Measurements from ENCODE around the gene SSBP3.
"Not testable (repeated sequence)": the region's sequence is repeated elsewhere in the genome, so short reads cannot be mapped to it uniquely, and the experiment has no call there.

The SSBP3 gene

DNA sequence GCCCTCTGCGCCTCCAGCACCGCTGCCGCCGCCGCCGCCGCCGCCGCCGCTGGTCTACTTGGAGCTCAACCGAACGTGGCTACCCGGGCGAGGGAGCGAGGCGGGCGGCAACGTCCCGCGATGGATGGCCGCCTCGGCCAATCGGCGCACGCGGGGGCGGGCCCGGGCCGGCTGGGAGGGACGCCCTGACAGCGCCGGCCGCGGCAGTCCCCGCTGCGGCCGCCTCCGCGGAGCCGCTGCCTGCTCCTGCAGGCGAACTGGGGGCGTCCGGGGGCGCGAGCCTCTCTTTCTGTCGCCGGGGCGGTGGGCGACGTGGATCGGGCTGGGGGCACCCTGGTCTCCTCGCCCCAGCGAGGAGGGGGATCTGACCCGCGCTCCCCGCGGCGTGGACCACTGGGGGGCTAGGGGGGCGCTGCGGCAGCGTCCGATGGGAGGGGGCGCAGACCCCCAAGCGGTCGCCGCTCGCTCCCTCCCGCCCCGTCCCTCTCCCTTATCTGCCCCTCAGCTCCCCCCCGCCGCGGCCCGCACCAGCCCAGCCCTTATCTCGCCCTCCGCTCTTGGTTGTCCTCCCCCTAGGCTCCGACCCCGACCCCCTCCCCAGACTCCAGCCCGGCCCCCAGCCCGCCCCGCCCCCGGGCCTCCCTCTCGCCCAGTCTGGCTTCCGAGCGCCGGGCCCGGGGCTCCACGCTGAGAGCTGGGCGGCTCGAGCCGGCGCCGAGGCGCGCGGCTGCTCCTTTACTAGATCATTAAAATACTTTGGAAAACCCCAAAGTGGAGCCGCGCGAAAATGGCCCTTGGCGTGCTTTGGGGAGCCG lies at the start of gene SSBP3:
Gene SSBP3 (minus strand): TSS at position 56 of the 815 bp plus-strand sequence.
- peak; percentile 89 for DNase-seq

DNA sequence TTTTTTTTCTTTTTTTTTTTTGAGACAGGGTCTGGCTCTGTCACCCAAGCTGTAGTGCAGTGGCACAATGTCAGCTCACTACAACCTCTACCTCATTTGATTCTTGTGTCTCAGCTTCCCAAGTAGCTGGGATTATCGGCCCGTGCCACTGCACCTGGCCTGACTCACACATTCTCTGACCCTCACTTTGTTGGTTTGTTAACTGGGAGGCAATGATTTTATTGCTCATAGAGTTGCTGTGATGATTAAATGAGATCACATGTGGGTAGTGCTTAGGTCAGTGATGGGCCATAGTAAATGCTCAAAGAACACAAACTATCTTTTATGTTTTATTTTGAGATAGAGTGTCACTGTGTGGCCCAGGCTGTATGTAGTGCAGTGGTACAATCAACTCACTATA lies 47.3 kb upstream of the SSBP3 start:
- no peak for DNase-seq

DNA sequence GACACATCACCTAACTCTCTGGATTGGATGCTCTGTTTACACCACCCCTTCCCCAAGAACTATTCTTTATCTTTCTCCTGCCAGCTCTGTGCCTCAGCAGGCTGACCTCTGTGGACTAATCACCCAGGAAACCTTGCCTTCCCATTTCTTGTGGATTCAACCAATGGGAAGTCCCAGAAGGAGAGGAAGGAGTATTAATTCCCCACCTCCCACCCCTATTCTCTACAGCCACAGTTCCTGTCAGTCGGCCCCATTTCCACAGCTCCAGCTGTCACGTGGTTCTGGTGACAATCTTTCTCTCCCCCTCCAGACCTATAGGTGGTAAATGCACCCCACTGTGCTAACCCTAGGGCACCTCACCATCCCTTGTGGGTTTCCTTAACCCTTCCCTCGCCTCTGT lies 46.8 kb upstream of the SSBP3 start:
- DNase-seq: no peak

DNA sequence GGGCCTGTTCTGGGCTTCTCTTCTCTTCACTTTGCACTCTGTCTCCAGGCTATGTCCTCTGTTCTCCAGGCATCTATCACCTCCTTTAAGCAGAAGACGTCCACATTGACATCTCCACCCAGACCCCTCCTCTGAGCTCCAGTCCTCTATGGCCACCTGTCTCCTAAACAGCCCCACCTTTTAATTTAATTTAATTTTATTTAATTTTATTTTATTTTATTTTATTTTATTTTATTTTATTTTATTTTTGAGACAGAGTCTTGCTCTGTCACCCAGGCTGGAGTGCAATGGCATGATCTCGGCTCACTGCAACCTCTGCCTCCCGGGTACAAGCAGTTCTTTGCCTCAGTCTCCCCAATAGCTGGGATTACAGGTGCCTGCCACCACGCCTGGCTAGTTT lies 43.2 kb upstream of the SSBP3 start:
- DNase-seq: not testable (repeated sequence)

DNA sequence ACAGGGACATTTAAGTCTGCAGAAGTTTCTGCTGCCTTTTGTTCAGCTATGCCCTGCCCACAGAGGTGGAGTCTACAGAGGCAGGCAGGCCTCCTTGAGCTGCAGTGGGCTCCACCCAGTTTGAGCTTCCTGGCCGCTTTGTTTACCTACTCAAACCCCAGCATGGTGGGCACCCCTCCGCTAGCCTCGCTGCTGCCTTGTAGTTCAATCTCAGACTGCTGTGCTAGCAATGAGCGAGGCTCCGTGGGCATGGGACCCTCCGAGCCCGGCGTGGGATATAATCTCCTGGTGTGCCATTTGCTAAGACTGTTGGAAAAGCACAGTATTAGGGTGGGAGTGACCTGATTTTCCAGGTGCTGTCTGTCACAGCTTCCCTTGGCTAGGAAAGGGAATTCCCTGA lies 42.6 kb upstream of the SSBP3 start:
- DNase-seq: not testable (repeated sequence)

DNA sequence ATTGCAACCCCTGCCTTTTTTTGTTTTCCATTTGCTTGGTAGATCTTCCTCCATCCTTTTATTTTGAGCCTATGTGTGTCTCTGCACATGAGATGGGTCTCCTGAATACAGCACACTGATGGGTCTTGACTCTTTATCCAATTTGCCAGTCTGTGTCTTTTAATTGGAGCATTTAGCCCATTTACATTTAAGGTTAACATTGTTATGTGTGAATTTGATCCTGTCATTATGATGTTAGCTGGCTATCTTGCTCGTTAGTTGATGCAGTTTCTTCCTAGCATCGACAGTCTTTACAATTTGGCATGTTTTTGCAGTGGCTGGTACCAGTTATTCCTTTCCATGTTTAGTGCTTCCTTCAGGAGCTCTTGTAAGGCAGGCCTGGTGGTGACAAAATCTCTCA lies 40.9 kb upstream of the SSBP3 start:
- not testable (repeated sequence) for DNase-seq

DNA sequence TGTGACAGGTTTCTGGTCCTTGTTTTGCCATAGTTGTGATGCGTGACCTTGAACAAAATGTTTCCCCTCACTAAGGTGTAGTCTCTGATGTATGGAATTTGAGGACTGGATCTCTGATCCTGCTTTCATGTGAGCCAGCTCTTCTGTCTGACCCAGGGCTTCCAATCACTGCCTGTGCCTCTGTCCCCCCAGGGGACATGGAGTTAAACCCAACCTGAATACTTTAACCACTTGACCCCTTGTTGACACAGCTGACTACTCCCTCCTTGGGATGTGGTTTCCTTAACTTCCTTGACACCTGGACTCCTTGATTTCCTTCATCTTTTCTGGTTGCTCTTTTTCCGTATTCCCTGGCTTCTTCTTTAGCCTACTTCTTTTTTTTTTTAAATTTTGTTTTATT lies 36.0 kb upstream of the SSBP3 start:
- DNase-seq: no peak

DNA sequence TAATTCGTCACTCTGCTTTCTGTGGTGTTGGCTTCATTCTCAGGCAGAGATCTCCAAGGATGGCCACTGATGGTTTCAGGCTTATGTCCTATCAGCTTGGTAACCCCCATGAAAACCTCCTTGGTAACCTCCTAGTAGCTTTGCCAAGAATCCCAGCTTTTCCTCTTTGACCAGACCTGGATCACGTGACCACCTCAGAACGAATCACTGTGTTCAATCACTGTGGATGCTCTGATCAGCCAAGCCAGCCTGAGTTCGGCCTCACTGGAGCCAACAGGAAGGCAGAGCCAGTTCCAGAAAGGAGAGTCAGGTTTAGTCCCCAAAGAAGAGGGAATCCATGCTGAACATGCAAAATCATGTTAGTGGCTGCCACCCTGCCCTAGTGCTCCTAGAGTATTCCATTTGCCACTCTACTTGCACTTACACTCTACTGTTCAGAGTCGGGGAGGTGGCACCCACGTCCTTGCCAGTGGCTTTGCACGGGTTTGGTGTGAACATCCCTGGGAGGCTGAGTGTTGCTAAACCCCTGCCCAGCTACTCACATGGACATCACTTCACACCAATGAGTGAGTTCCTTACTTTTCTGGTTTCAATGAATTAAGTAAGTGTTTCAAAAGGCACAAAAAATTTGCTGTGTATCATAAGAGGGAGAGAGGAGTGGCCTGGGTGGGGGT lies 33.5 kb upstream of the SSBP3 start:
- DNase-seq: no peak

DNA sequence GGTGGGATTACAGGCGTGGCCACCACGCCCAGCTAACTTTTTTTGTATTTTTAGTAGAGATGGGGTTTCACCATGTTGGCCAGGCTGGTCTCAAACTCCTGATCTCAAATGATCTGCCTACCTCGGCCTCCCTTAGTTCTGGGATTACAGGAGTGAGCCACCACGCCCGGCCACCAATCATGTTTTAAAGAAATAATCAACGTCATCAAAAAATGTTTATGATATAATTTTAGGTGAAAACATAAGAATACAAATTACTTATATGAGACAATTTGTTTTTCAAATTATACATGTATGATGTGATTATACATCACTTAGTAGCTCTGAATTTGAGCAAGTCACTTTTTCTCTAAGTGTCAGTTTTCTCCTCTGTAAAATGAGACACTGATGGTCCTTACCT lies 31.6 kb upstream of the SSBP3 start:
- no peak for DNase-seq

DNA sequence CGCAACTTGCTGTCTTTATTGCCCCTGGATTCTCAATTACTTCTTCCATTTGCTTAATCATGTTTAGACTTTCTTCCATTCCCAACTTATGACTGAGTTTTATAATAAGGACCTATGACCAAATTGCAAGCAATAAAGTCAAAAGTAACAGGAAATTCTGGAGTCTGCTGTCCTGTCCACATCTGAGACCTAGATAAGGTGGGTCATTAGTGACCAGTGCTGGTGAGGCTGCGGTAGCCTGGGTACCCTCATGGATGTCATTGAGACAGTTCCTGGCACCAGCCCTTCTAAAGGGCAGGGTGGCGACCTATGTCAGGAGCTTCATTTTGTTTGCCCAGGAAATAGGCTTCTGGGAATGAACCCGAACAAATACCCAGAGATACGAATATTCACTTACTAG lies 30.6 kb upstream of the SSBP3 start:
- no peak for DNase-seq

DNA sequence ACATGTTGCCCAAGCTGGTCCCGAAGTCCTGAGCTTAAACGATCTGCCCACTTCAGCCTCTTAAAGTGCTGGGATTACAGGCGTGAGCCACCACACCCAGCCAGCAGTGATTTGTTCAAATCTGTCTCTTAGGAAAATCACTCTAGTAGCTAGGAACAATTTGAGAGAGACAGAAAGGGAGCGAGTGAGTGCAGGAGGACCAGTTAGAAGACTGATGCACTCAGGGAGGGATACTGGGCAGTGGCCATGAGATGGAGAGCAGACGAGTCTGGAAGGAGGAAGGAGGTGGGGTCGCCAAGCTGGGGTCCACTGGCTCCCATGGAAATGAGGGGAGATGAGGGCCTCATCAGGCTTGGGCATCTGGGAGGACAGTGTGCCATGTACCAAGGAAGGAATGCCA lies 23.6 kb upstream of the SSBP3 start:
- no peak for DNase-seq

DNA sequence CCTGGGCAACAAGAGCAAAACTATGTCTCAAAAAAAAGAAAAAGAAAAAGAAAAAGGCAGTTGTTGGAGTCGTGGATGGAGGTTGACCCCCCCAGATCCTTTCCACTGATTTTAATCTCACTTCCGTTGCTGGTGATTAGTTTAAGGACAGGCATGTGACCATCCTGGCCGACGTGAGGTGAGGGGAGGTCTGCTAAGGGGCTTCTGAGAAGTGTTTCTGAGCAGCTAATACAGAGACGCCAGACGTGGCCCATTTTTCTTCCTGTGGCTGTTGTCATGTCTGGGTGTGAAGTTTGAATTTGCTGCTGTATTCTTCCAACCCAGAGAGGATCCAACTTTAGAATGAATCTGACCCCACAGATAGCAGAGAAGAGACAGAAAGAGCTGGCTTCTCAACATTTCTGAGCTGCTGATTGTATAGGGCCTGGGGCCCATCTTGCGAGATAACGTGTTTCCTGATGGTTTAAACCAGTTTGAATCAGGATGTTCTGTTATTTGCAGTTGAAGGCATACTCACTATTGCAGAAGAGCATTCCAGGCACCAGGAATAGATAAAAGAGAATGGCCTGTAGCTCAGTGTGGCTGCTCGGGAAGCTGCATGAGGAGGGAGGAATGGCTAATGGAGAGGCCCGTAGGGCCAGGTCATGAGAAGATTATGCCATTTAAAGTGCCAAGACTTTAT lies 22.8 kb upstream of the SSBP3 start:
- DNase-seq: no peak

DNA sequence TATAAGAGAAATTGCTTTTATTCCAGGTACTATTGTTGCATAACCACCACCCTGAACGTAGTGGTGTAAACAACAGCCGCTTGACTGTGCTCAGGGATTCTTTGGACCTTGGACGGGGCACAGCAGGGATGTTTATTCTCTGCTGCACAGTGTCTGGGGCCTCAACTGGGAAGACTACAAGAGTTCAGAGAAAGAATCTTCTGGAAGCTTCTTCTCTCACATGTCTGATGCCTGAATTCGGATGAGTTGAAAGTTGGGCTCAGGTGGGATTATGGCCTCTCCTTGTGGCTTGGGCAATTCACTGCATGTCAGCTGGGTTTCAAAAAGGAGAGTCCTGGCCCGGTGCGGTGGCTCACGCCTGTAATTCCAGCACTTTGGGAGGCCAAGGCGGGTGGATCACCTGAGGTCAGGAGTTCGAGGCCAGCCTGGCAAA lies 19.0 kb upstream of the SSBP3 start:
- no peak for DNase-seq

DNA sequence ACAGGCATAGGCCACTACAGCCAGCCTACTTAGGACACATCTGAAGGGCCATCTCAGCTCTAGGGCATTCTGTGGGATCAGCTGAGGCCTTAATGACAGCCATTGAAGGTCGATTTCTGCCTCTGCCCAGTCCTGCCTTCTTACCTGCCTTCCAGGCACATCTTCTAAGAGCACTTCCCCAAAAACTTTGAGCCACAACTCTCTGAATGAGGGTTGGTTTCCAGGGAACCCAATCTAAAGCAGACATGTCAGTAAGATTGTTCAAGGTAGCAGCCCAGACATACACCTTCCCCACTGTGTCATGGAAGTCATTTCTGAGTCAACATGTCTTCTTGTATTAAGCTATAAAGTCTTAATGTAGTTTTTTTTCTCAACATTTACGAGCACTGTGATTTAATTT lies 18.2 kb upstream of the SSBP3 start:
- DNase-seq: no peak

DNA sequence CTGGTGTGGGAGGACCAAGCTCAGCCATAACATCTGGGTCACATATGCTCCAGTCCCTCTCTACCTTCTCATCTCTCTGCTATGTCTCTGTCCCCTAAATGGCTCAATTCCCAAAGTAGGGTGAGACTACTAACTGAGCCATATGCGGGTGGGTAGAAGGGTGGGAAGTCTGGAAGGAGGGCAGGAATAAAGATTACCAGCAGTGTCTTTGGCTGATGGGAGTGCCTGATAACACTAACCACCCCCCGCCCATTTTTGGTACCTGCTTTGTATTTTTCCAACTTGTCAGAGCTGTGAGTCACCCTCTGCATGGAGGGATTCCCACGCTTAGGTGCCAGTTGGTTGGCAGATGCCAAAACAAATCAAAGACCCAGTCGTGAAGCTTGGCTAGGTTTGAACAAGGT lies 14.9 kb upstream of the SSBP3 start:
- DNase-seq: no peak

DNA sequence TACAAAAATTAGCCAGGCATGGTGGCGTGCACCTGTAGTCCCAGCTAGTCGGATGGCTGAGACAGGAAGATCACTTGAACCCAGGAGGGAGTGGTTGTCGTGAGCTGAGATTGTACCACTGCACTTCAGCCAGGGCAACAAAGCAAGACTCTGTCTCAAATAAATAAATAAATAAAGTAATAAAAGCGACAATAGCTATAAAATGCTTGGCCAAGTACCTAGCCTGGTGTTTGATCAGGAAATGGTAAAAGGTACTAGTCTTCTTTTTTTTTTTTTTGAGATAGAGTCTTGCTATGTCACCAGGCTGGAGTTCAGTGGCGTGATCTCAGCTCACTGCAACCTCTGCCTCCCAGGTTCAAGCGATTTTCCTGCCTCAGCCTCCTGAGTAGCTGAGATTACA lies 12.4 kb upstream of the SSBP3 start:
- DNase-seq: not testable (repeated sequence)

DNA sequence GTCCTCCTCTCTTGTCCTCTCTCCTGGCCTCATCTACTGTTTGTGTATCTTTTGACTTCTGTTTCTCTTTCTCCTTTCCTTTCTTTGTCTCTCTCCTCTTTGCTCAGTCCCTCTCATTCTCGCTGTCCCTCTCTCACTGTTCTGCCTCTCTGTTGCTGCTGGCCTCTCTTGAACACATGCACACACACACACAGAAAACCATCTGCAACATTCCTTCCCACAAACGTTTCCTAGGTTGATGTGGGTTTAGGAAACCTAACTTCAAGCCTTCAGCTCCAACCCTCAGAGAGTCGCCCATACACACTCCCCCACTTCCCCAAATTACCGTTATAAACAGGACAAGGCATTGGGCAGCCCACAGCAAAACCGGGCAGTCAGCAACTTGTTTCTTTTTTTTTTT lies 10.9 kb upstream of the SSBP3 start:
- no peak for DNase-seq

DNA sequence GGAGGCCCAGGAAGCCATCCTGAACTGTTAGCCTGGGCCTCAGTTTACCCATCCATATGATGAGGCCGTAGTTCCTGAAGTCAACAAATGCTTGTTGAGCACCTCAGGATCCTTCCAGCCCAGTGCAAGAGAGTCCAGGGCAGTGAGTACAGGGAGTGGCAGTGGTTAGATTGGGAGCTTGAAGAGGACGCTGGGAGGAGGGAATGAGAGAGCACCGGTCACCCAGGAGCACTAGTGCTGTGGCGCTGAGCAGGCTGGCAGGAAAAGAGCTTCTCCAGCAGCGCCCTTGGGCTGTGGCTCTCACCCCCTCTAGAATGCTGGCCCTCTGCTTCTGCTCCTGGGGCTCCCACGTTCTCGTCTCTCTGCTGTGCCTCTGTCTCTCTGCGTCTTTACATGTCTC lies 10.2 kb upstream of the SSBP3 start:
- DNase-seq: no peak

DNA sequence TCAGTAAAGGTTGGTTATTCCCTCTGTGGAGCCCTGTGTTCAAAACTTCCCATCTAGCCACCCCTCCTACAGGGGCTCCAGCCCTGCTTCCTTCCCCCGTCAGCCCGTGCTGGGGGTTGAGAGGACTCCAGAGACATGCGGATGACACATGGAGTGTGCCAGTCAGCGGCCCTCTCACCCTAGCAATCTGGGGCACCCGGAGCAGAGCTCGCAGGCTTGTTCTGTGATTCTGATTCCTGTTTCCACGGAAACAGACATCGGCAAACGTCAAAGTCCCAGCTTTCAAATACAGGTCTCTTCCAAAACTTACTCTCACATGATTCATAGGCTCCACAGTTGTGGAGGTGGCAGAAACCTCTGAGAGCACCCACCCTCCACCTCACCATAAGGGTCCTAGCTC lies 9.8 kb upstream of the SSBP3 start:
- no peak for DNase-seq

DNA sequence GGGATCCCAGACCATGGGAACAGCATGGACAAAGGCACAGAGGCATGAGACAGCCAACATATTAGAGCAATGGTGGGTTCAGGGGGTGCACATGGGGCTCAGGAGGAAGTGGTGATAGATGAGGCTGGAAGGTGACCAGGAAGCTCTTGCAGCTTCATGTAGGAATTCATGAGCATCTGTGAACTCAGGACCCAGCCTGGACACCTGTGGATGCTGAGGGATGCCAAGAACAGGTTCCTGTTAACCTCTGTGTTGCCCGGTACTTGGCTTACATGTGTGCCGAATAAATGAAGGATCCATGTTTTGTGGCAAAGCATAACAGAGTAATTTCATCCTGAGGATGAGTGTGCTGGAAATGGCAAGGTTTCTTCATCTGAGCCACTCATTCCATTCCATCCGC lies 9.3 kb upstream of the SSBP3 start:
- no peak for DNase-seq

DNA sequence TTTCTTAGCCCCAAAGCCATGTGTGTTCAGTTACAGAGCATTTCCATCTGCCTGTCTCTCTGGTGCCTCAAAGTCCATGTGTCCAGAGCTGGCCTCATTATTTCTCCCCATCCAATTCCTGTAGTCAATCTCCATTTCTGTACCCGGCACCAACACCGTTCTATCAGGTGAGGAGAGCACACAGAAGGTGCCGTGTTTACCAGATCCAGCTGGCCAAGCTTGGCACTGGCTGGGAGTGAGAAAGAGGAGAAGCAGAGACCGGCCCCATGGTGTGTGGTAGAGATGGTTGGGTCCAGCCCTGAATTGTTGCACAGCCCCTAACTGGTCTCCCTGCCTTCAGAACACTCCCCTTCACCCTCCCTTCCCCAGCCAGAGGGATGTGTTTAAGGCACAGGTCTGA lies 7.5 kb upstream of the SSBP3 start:
- DNase-seq: no peak

DNA sequence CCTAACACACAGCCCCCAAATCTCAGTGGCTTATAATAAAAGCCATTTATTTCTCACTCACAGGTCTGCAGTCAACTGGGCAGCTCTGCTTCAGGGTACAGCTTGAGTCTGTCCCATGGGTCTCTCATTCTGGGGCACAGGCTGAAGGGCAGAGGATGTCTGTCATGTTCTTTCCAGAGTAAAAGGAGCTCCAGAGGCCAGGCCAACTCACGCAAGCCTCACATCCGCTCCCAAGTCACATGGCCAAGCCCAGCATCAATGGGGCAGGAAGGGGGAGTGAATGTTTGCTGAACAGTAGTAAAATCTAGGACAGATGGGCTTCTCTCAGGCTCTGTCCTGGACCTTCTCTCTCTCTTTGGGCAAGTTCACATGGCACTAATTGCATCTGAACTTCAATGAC lies 7.1 kb upstream of the SSBP3 start:
- DNase-seq: no peak

DNA sequence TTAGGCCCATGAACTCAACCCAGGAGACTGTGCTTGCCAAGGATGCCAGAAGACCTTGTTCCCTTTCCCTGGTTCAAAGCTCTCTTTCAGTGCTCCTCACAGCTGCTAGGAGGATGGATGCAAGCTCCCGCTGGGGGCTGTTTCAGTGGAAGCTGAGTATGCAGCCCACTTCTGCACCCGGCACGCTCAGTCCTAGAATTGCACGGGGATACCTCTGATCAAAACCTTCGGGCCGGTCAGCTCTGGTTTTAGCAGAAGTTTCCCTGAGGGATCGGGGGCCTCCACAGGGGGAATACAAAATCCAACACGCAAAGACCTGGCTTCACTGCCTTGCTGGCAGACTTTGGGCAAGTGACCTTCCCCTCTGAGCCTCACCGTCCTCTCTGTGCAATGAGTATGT lies 4.2 kb upstream of the SSBP3 start:
- no peak for DNase-seq
